Neural cell (in vitro differentiated cells): ENCODE results near the gene LMLN.

Source experiments
- EP300 ChIP-seq: fragments of 450-650 bp; conservative IDR thresholded peaks from 2 replicates; pipeline ENCODE4 v1.6.1; 2014; ENCODE audit warnings: antibody characterized with exemption, mild to moderate bottlenecking, moderate library complexity; ENCODE audit not compliant: poor library complexity, severe bottlenecking
- EZH2 ChIP-seq: fragments of 200-600, 300-800 bp; shearing (Covaris generic), sonication (generic); IDR thresholded peaks from 2 replicates; pipeline ENCODE4 v1.6.1; 2014; ENCODE audit warnings: antibody characterized with exemption, low read length, borderline replicate concordance, mild to moderate bottlenecking; ENCODE audit not compliant: insufficient read depth, poor library complexity, severe bottlenecking
- POLR2AphosphoS5 ChIP-seq: IDR thresholded peaks from 2 replicates; pipeline ENCODE4 v1.6.1; 2012
- RAD21 ChIP-seq: fragments of 450-650 bp; conservative IDR thresholded peaks from 2 replicates; pipeline ENCODE4 v1.6.1; 2014; ENCODE audit warnings: antibody characterized with exemption, mild to moderate bottlenecking, moderate library complexity
- REST ChIP-seq: IDR thresholded peaks from 2 replicates; pipeline ENCODE4 v1.6.1; 2012; ENCODE audit warnings: borderline replicate concordance
- TAF1 ChIP-seq: IDR thresholded peaks from 2 replicates; pipeline ENCODE4 v1.6.1; 2012; ENCODE audit warnings: low read depth
- TF ChIP-seq, protein P1 (sequence below): fragments of 450-650 bp; IDR thresholded peaks from 2 replicates; pipeline ENCODE4 v1.5.1; 2014; ENCODE audit warnings: antibody characterized with exemption, mild to moderate bottlenecking, moderate library complexity; ENCODE audit not compliant: poor library complexity, severe bottlenecking

- TF ChIP-seq POLR2AphosphoS5 (no peak), TAF1 (no peak), EP300 (no peak), EZH2 (no peak), REST (no peak), RAD21 (no peak)
- TF ChIP-seq, protein P1, sequence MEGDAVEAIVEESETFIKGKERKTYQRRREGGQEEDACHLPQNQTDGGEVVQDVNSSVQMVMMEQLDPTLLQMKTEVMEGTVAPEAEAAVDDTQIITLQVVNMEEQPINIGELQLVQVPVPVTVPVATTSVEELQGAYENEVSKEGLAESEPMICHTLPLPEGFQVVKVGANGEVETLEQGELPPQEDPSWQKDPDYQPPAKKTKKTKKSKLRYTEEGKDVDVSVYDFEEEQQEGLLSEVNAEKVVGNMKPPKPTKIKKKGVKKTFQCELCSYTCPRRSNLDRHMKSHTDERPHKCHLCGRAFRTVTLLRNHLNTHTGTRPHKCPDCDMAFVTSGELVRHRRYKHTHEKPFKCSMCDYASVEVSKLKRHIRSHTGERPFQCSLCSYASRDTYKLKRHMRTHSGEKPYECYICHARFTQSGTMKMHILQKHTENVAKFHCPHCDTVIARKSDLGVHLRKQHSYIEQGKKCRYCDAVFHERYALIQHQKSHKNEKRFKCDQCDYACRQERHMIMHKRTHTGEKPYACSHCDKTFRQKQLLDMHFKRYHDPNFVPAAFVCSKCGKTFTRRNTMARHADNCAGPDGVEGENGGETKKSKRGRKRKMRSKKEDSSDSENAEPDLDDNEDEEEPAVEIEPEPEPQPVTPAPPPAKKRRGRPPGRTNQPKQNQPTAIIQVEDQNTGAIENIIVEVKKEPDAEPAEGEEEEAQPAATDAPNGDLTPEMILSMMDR = no peak
These were observed 14.0 kb downstream of the LMLN start for GRCh38 chr3:197974016-197974415.
